HepG2 (cell line): ENCODE results near the gene COG4. TPM values are rescaled to one million over a fixed set of nuclear protein-coding genes. Genes with fewer than 3 reads are reported as not detected.

Experiments
- CBX2 ChIP-seq, 2 experiments: fragments of 200-600 bp in 1 of 2; sonication (generic); formaldehyde crosslinking in 1 of 2; IDR thresholded peaks; 2 replicates each; pipeline versions ENCODE4 v1.7.0 to v1.8.1; 2018 to 2022; ENCODE audit warnings: low read depth in 2 of 2, low read length in 1 of 2, mild to moderate bottlenecking in 1 of 2, missing genetic modification reagents in 1 of 2
- CHCHD3 ChIP-seq: sonication (generic); formaldehyde crosslinking; IDR thresholded peaks from 2 replicates; pipeline ENCODE4 v1.8.0; 2022; ENCODE audit warnings: mild to moderate bottlenecking, missing genetic modification reagents, moderate library complexity
- MED8 ChIP-seq: sonication (generic); formaldehyde crosslinking; IDR thresholded peaks from 2 replicates; pipeline ENCODE4 v1.8.1; 2023; ENCODE audit warnings: mild to moderate bottlenecking, missing genetic modification reagents; ENCODE audit not compliant: insufficient replicate concordance
- NPAS2 ChIP-seq: sonication (generic); formaldehyde crosslinking; IDR thresholded peaks from 2 replicates; pipeline ENCODE4 v1.8.0; 2022; ENCODE audit warnings: mild to moderate bottlenecking, missing genetic modification reagents, borderline replicate concordance
- REXO4 ChIP-seq: sonication (generic); formaldehyde crosslinking; IDR thresholded peaks from 2 replicates; pipeline ENCODE4 v1.8.0; 2022; ENCODE audit warnings: missing genetic modification reagents, mild to moderate bottlenecking, borderline replicate concordance
- RFX1 ChIP-seq: fragments of 450-650 bp; IDR thresholded peaks from 2 replicates; pipeline ENCODE4 v1.6.1; 2017
- TAF15 ChIP-seq: fragments of 200-400 bp; formaldehyde crosslinking; IDR thresholded peaks from one replicate; pipeline ENCODE4 v1.6.1; 2018; ENCODE audit warnings: mild to moderate bottlenecking, low read depth, low read length; ENCODE audit not compliant: poor library complexity, severe bottlenecking
- ZMAT3 ChIP-seq: sonication (generic); formaldehyde crosslinking; conservative IDR thresholded peaks from 2 replicates; pipeline ENCODE4 v1.7.0; 2021; ENCODE audit warnings: missing genetic modification reagents
- ZNF230 ChIP-seq: sonication (generic); formaldehyde crosslinking; IDR thresholded peaks from 2 replicates; pipeline ENCODE4 v1.4.0; 2020; ENCODE audit warnings: mild to moderate bottlenecking, missing genetic modification reagents
- ZNF317 ChIP-seq: sonication (generic); formaldehyde crosslinking; IDR thresholded peaks from 2 replicates; pipeline ENCODE4 v1.5.0; 2020; ENCODE audit warnings: mild to moderate bottlenecking, missing genetic modification reagents
- ZNF558 ChIP-seq: sonication (generic); formaldehyde crosslinking; IDR thresholded peaks from 2 replicates; pipeline ENCODE4 v1.9.0; 2022; ENCODE audit warnings: mild to moderate bottlenecking, missing genetic modification reagents, borderline replicate concordance
- ZNF737 ChIP-seq: sonication (generic); formaldehyde crosslinking; IDR thresholded peaks from 2 replicates; pipeline ENCODE4 v1.5.0; 2020; ENCODE audit warnings: missing genetic modification reagents, mild to moderate bottlenecking, borderline replicate concordance
- ZNF746 ChIP-seq: sonication (generic); formaldehyde crosslinking; IDR thresholded peaks from 2 replicates; pipeline ENCODE4 v1.8.0; 2022; ENCODE audit warnings: mild to moderate bottlenecking, missing genetic modification reagents
- ZNF790 ChIP-seq: sonication (generic); formaldehyde crosslinking; IDR thresholded peaks from 2 replicates; pipeline ENCODE4 v1.8.0; 2022; ENCODE audit warnings: missing genetic modification reagents, mild to moderate bottlenecking, borderline replicate concordance
- polyA plus RNA-seq, 8 experiments: library from polyadenylated mRNA; depleted of rRNA in 3 of 8; stranded (reverse) in 7 of 8; unstranded in 1 of 8; fragments of >200 nt; fragmentation: Illumina TruSeq in 4 of 8; extraction: Trizol in 4 of 8; gene quantifications; 2 replicates each; pipeline versions ENCODE4 v1.2.1 to v1.2.3, GENCODE V29; 2011 to 2016; ENCODE audit warnings: low read depth in 4 of 8, missing spikeins in 1 of 8, mixed read lengths in 1 of 8; ENCODE audit not compliant: insufficient read depth in 1 of 8
- total RNA-seq, 5 experiments: library from RNA; depleted of rRNA; stranded (reverse); fragments of >200 nt; fragmentation: Illumina TruSeq; extraction: Trizol; gene quantifications; 2 replicates each; pipeline ENCODE4 v1.2.3, GENCODE V29; 2016; ENCODE audit warnings: low read depth in 1 of 5
- TF ChIP-seq, protein P1 (sequence below): IDR thresholded peaks from 2 replicates; pipeline ENCODE4 v1.6.1; 2016; ENCODE audit warnings: low read depth, borderline replicate concordance
- TF ChIP-seq, protein P2 (sequence below): sonication (generic); formaldehyde crosslinking; IDR thresholded peaks from 2 replicates; pipeline ENCODE4 v1.4.0; 2020; ENCODE audit warnings: missing genetic modification reagents
- TF ChIP-seq, protein P3 (sequence below): sonication (generic); formaldehyde crosslinking; conservative IDR thresholded peaks from 2 replicates; pipeline ENCODE4 v1.5.0; 2020; ENCODE audit warnings: missing genetic modification reagents
- TF ChIP-seq, protein P4 (sequence below): sonication (generic); formaldehyde crosslinking; IDR thresholded peaks from 2 replicates; pipeline ENCODE4 v1.8.0; 2022; ENCODE audit warnings: missing genetic modification reagents, mild to moderate bottlenecking, moderate library complexity, borderline replicate concordance
- TF ChIP-seq, protein P5 (sequence below): sonication (generic); formaldehyde crosslinking; IDR thresholded peaks from 2 replicates; pipeline ENCODE4 v1.4.0; 2020; ENCODE audit warnings: missing genetic modification reagents
- TF ChIP-seq, protein P6 (sequence below): sonication (generic); formaldehyde crosslinking; IDR thresholded peaks from 2 replicates; pipeline ENCODE4 v1.5.1; 2020; ENCODE audit warnings: missing genetic modification reagents, mild to moderate bottlenecking, borderline replicate concordance

The COG4 gene
- total and polyA plus RNA-seq, 2 of the 13 experiments (the other 11 are each of a cell fraction or from before 2014, with no cell fraction given), result 51.1 to 73.8 TPM

DNA sequence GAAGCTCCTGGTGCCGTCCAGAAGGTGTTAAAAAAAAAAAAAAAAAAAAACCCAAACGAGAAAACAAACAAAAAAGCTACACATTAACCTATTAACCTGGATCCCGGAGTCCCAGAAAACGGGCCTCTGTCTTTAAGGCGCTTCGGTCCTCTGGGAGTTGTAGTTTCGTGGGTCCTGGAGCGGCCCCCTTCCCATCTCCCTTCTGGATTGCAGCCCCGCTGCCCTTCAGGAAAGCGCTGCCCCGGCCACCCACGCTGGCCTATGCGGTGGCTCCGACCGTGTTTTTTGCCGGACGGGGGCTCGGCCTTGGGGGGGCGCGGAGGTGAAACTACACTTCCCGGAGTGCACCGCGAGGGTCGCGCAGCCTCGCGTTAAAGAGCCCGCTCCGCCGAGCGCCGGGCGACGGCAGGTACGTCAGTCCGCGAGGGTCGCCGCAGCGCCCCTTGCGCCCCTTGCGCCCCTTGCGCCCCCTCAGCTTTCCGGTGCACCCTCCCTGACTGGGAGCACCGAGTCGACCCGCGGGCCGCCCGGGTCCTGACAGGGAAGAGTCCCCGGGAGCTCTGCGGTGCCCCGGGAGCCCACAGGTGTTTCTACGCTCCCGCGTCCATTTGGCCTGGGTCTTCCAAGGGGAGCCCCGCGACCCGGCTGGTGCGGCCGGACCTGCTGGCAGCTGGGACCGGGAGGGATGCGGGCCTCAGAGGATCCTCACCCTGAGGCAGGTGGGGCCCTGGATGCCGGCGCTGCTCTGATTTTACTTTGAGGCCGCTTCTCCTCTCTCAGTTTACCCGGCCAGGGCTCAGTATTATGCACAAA, 68.9 kb downstream of the COG4 start, which contains the start of gene FCSK (continued):
- TF ChIP-seq, protein P1, sequence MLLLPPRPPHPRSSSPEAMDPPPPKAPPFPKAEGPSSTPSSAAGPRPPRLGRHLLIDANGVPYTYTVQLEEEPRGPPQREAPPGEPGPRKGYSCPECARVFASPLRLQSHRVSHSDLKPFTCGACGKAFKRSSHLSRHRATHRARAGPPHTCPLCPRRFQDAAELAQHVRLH (CRISPR knock-in tag), result no peak
- TF ChIP-seq, protein P2, sequence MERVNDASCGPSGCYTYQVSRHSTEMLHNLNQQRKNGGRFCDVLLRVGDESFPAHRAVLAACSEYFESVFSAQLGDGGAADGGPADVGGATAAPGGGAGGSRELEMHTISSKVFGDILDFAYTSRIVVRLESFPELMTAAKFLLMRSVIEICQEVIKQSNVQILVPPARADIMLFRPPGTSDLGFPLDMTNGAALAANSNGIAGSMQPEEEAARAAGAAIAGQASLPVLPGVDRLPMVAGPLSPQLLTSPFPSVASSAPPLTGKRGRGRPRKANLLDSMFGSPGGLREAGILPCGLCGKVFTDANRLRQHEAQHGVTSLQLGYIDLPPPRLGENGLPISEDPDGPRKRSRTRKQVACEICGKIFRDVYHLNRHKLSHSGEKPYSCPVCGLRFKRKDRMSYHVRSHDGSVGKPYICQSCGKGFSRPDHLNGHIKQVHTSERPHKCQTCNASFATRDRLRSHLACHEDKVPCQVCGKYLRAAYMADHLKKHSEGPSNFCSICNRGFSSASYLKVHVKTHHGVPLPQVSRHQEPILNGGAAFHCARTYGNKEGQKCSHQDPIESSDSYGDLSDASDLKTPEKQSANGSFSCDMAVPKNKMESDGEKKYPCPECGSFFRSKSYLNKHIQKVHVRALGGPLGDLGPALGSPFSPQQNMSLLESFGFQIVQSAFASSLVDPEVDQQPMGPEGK (CRISPR knock-in tag), result peak; percentile 99
- TF ChIP-seq ZNF790 (CRISPR knock-in tag) (peak; percentile 92; the same call in 1 of the 2 replicates), CHCHD3 (CRISPR knock-in tag) (peak; percentile 65; the same call in 1 of the 2 replicates), MED8 (CRISPR knock-in tag) (peak; percentile 67), CBX2 (IDR thresholded peaks at IDR 0.05; ENCODE audit: low read depth, low read length) (no peak), CBX2 (CRISPR knock-in tag; IDR thresholded peaks at IDR 0.05; ENCODE audit: low read depth) (no peak), TAF15 (no peak), ZNF558 (CRISPR knock-in tag) (peak; percentile 53; the same call in 1 of the 2 replicates), ZNF230 (peak; percentile 86; the same call in 1 of the 2 replicates), REXO4 (no peak), ZNF746 (no peak), ZNF737 (no peak; the same call in 1 of the 2 replicates), ZNF317 (CRISPR knock-in tag) (peak; percentile 75; the same call in 1 of the 2 replicates), RFX1 (no peak), NPAS2 (CRISPR knock-in tag) (no peak), ZMAT3 (CRISPR knock-in tag) (peak; percentile 87)
- TF ChIP-seq, protein P3, sequence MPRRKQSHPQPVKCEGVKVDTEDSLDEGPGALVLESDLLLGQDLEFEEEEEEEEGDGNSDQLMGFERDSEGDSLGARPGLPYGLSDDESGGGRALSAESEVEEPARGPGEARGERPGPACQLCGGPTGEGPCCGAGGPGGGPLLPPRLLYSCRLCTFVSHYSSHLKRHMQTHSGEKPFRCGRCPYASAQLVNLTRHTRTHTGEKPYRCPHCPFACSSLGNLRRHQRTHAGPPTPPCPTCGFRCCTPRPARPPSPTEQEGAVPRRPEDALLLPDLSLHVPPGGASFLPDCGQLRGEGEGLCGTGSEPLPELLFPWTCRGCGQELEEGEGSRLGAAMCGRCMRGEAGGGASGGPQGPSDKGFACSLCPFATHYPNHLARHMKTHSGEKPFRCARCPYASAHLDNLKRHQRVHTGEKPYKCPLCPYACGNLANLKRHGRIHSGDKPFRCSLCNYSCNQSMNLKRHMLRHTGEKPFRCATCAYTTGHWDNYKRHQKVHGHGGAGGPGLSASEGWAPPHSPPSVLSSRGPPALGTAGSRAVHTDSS (CRISPR knock-in tag), result 0 out of 2 replicates have a peak, but pooled peaks have one; percentile 97
- TF ChIP-seq, protein P4, sequence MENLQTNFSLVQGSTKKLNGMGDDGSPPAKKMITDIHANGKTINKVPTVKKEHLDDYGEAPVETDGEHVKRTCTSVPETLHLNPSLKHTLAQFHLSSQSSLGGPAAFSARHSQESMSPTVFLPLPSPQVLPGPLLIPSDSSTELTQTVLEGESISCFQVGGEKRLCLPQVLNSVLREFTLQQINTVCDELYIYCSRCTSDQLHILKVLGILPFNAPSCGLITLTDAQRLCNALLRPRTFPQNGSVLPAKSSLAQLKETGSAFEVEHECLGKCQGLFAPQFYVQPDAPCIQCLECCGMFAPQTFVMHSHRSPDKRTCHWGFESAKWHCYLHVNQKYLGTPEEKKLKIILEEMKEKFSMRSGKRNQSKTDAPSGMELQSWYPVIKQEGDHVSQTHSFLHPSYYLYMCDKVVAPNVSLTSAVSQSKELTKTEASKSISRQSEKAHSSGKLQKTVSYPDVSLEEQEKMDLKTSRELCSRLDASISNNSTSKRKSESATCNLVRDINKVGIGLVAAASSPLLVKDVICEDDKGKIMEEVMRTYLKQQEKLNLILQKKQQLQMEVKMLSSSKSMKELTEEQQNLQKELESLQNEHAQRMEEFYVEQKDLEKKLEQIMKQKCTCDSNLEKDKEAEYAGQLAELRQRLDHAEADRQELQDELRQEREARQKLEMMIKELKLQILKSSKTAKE (CRISPR knock-in tag), result no peak
- TF ChIP-seq, protein P5, sequence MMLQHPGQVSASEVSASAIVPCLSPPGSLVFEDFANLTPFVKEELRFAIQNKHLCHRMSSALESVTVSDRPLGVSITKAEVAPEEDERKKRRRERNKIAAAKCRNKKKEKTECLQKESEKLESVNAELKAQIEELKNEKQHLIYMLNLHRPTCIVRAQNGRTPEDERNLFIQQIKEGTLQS (CRISPR knock-in tag), result peak; percentile 61; the same call in 1 of the 2 replicates
- TF ChIP-seq, protein P6, sequence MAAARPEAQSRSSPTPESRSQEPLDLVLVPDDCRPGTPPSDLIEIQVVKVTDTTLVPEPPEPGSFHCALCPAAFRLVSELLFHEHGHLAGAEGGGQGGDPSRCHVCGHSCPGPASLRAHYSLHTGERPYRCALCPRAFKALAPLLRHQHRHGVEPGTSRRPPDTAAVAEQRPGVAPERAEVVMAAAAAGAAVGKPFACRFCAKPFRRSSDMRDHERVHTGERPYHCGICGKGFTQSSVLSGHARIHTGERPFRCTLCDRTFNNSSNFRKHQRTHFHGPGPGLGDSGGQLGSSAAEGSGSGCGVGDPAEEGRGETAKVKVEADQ (CRISPR knock-in tag), result no peak
